Colon (tissue), 2 donors: ENCODE data around the gene ELOVL1.
"Not testable (repeated sequence)": the region's sequence is repeated elsewhere in the genome, so short reads cannot be mapped to it uniquely, and the experiment has no call there.

Experiments
- FAIRE-seq: peaks from 2 replicates; lab custom pipeline; 2012; peaks lifted over from hg19 to GRCh38; lab: Jason Lieb, UNC
- donor health status: control.
- donor health status: control.

Gene ELOVL1

DNA sequence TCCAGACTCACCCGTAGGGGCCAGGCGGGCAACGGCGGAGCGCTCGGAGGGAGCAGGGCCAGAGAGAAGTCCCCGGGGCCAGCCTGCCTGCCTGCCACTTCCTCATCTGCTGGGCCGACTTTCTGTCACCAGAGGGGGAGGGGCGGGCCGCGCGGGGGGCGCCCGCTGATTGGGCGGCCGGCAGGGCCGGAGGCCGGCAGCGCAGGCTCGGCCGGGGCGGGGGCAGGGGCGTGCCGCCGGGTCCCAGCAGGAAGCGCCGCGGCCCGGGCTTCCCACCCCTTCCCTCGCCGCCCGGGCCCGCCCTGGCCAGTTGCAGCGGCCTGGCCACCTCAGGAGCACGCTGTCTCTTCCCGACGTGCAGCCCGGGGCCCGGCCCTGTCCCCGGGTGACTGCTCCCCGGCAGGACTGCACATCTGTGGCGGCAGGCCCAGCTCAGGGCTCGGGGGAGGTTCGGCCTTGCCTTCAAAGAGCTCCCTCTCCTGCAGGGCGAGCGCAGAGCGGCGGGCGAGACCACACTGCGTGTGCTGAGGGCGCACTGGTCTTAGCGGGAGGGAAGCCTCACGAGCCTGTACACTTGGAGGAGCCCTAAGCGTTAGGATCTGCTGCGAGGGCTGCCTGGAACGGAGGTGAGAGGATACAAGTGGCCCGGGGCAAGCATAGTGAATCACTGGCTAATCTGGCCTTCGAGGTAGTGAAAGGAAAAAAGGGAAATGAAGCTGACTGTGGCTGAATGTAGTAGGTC is at the start of gene ELOVL1:
TSS of gene ELOVL1 (minus strand) at position 108 of the 742 bp plus-strand sequence. CDS start 2,402 bp downstream, outside the sequence.
- FAIRE-seq, result no peak

GRCh38 chr1:43415901-43416300 is 48.1 kb upstream of the ELOVL1 start:
- FAIRE-seq, result no peak

GRCh38 chr1:43414634-43415223 is 46.9 kb upstream of the ELOVL1 start:
- no peak for FAIRE-seq

- FAIRE-seq, result not testable (repeated sequence)
These were observed 45.6 kb upstream of the ELOVL1 start for GRCh38 chr1:43413426-43413825.

DNA sequence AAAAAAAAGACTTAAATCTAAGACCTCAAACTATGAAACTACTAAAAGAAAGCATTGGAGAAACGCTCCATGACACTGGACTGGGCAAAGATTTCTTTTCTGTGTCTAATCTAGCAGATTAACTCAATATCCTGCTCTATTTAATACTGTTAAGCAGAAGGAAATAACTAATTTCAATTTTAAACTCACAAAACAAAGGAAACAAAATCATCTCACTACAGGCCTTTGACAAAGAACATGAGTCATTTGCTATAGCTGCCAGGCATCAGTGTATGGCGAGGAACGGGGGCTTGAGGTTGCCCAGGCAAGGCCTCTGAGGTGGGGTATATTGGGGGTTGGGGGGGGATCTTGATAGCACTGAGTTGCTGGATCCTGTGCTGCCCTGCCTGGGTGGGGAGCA is 42.8 kb upstream of the ELOVL1 start:
- FAIRE-seq, result no peak

- FAIRE-seq, result no peak
These were observed 38.0 kb upstream of the ELOVL1 start for GRCh38 chr1:43405876-43406234.

- no peak for FAIRE-seq
These were observed 37.5 kb upstream of the ELOVL1 start for GRCh38 chr1:43405219-43405875.

DNA sequence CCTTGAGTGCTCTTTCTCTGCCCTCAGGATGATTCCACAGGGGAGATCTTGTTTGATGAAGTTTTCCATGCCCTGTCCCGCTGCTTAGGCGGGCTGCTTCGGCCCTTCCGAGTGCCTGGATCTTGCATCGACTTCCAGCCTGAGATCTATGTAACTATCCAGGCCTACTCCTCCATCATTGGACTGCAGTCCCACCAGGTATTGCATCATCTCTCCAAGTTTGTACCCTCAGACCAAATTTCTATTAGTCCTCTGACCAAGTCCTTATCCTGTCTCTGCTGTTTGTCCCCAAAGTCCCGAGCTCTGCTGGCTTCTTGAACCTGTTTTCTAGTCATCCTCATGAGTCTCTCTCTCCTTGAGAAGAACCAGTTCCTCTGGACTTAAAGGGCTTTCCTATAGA is 36.5 kb upstream of the ELOVL1 start:
- FAIRE-seq, result no peak

- no peak for FAIRE-seq
These were observed 34.5 kb upstream of the ELOVL1 start for GRCh38 chr1:43402089-43402865.

GRCh38 chr1:43400441-43400840 is 32.6 kb upstream of the ELOVL1 start:
- FAIRE-seq, result not testable (repeated sequence)

- FAIRE-seq, result no peak
These were observed 30.4 kb upstream of the ELOVL1 start for GRCh38 chr1:43398227-43398626.

DNA sequence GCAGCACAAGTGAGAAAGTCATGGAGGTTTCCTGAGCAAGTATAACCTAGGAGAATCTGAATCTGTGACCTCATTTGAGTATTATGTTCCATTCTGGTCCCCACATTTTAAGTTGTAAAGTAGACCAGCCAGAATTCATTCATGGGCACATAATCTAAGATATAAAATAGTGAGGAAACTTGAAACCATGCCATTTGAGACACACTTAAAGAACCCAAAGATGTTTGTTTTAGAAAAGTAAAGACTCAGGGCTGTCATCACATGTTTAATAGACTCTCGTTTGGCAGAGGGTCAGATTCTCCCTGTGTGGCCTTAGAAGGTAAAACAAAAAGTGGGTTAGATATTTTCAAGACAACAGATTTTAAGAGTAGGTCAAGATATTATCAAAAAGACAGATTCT is 28.2 kb upstream of the ELOVL1 start:
- FAIRE-seq, result no peak

DNA sequence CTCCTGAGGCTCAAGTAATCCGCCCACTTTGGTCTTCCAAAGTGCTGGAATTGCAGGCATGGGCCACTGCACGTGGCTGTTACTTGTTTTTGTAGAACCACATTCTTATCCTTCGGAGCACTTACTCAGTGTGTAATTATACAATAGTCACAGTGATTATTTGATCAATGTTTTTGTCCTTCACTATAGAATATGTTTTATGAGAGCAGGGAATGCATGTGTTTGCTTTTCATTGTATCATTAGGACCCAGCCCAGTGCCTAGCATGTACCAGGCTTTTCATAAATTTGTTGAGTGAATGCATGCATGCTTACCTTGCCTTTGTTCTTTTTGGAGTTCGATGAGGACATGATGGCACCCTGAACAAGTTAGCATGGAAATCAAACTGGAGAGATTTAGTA is 27.7 kb upstream of the ELOVL1 start:
- no peak for FAIRE-seq

DNA sequence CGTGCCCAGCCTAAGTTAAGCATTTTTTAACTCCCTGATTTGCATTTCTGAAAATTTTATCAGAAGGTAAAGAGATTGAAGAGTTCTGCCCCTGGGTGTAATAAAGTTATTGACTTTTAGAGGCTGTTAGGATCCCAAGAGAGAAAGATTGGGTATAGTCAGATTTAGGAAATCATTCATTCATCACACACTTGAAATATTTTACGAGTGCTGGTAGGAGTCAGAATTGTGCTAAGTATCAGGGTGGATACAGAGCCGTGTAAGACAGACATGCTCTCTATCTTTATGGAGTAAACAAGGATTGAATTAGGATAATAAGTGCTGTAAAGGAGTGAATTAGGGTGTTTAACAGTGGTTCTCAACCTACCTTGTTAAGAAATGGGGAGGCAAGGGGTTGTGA is 24.9 kb upstream of the ELOVL1 start:
- no peak for FAIRE-seq

- FAIRE-seq, result no peak
These were observed 21.8 kb upstream of the ELOVL1 start, which contains the start of the genes MED8 and SZT2 for GRCh38 chr1:43389326-43390313. MED8 (minus strand) TSS chr1:43389800; CDS start chr1:43389764, 36 bp downstream. SZT2 (plus strand) TSS chr1:43389899; CDS start chr1:43389969, 70 bp downstream.

GRCh38 chr1:43388613-43389012 is 20.8 kb upstream of the ELOVL1 start:
- no peak for FAIRE-seq

DNA sequence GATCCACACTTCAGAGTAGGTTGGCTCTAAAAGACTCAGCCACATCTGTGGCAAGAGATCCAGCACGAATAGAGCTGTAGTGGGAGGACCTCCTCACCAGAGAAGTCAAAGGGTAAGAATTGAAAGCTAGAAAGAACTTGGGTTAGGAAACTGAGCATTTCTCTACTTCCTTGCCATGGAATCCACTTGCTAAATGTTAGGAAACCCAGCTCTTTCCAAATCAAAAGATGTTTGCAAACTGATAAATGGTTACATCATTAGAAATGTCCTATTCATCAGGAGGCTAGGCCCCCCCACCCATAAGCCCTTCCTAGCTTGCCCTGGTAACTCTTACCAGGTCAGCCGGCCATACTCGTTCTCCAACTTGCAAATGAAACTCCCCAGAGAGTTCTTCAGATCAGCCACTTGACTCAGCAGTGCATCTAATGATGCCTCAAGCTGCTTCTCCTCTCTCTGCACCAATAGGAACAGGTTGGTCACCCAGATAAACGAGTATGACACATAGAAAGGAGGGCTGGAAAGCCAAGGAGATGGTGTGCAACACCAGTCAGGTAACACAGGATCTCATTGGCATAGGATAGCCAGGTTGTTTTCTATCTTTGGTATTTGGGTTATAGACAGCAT is 20.3 kb upstream of the ELOVL1 start:
- no peak for FAIRE-seq

DNA sequence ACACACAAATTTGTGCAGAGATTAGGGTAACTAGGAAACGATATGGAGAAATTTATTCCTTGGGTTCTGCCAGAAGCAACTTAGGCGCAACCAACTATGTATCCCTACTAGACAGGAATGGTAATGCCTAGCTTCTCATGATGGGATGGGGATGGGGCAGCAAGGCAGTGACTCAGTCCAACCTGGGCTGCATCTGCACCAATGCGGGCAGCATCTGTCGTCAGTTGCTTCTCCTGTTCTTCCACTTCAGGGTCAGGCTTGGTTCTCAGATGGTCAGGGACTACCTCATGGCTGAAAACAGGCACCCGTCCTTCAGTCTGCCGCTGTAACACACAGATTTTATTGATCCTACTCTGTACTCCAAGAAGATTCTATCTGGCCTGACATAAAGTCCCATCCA is 18.9 kb upstream of the ELOVL1 start:
- no peak for FAIRE-seq

DNA sequence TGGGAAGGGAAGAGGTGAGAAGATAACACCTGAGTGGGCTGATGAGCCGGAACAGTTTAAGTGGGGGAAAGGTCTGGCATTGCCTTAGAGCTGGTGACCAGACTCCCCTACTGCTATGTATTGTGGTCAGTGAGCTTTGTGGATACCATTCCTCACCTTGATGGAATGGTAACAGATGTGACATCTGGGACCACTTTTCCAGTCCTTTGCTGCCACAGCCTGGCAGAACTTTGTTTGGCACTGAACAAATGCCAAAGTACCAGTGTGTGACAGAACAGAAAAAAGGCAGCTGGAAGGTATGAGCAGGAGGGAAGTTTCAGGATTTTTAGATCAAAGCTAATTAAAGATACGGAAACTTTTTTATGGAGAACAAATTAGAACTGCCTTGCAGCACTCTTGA is 15.6 kb upstream of the ELOVL1 start:
- no peak for FAIRE-seq

GRCh38 chr1:43382027-43382779 is 14.4 kb upstream of the ELOVL1 start:
- FAIRE-seq, result no peak
